ENCODE results near the gene PRKAR2A.

PRKAR2A gene

GRCh38 chr3:48847504-48848423, at the start of gene PRKAR2A:
Gene PRKAR2A (minus strand): TSS chr3:48847874. CDS start chr3:48847596, 278 bp downstream.
- peak; percentile 71 for DNase-seq

GRCh38 chr3:48896936-48897335, 49.3 kb upstream of the PRKAR2A start:
- DNase-seq = no peak

- DNase-seq = no peak
Observed at GRCh38 chr3:48894516-48894915, 46.8 kb upstream of the PRKAR2A start.

- DNase-seq = no peak
Observed at GRCh38 chr3:48891606-48892005, 43.9 kb upstream of the PRKAR2A start.

- DNase-seq = no peak
Observed at GRCh38 chr3:48885753-48886152, 38.1 kb upstream of the PRKAR2A start.

GRCh38 chr3:48881652-48882114, 34.0 kb upstream of the PRKAR2A start:
- DNase-seq = no peak

- no peak for DNase-seq
Observed at GRCh38 chr3:48881006-48881405, 33.3 kb upstream of the PRKAR2A start.

- DNase-seq = no peak
Observed at GRCh38 chr3:48879994-48880377, 32.3 kb upstream of the PRKAR2A start.

GRCh38 chr3:48879307-48879993, 31.8 kb upstream of the PRKAR2A start:
- no peak for DNase-seq

- no peak for DNase-seq
Observed at GRCh38 chr3:48877671-48878070, 30.0 kb upstream of the PRKAR2A start.

GRCh38 chr3:48863122-48863521, 15.4 kb upstream of the PRKAR2A start:
- DNase-seq = no peak

GRCh38 chr3:48859206-48859605, 11.5 kb upstream of the PRKAR2A start:
- DNase-seq = no peak

GRCh38 chr3:48858709-48859108, 11.0 kb upstream of the PRKAR2A start:
- DNase-seq = no peak

- no peak for DNase-seq
Observed at GRCh38 chr3:48857641-48858040, 10.0 kb upstream of the PRKAR2A start.

GRCh38 chr3:48856469-48856868, 8.8 kb upstream of the PRKAR2A start:
- DNase-seq = no peak

GRCh38 chr3:48855681-48856447, 8.2 kb upstream of the PRKAR2A start:
- DNase-seq = no peak

- no peak for DNase-seq
Observed at GRCh38 chr3:48852151-48852550, 4.5 kb upstream of the PRKAR2A start.

- DNase-seq = no peak
Observed at GRCh38 chr3:48851407-48851806, 3.7 kb upstream of the PRKAR2A start.

GRCh38 chr3:48848816-48849515, 1.3 kb upstream of the PRKAR2A start:
- no peak for DNase-seq

GRCh38 chr3:48847053-48847503, 596 bp downstream of the PRKAR2A start:
- DNase-seq = peak; percentile 14

GRCh38 chr3:48845170-48845569, 2.5 kb downstream of the PRKAR2A start:
- DNase-seq = no peak

- no peak for DNase-seq
Observed at GRCh38 chr3:48837163-48837562, 10.5 kb downstream of the PRKAR2A start.

Data from NCI-H1436 (cell line).